NCI-H128 (cell line): ENCODE results near the gene SLC2A6.
A peak's percentile ranks its signal among the peaks of the same experiment; 100 is the strongest.

Source experiments
- DNase-seq: peaks from one replicate; lab custom pipeline; 2025; ENCODE audit not compliant: unreplicated experiment; lab: John Stamatoyannopoulos, UW

Gene SLC2A6, protein sequence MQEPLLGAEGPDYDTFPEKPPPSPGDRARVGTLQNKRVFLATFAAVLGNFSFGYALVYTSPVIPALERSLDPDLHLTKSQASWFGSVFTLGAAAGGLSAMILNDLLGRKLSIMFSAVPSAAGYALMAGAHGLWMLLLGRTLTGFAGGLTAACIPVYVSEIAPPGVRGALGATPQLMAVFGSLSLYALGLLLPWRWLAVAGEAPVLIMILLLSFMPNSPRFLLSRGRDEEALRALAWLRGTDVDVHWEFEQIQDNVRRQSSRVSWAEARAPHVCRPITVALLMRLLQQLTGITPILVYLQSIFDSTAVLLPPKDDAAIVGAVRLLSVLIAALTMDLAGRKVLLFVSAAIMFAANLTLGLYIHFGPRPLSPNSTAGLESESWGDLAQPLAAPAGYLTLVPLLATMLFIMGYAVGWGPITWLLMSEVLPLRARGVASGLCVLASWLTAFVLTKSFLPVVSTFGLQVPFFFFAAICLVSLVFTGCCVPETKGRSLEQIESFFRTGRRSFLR

GRCh38 chr9:133478851-133479711 is at the start of gene SLC2A6:
Gene SLC2A6, minus strand, starts transcription at chr9:133479099. Its CDS starts 40 bp downstream, at chr9:133479059.
- peak; percentile 63 for DNase-seq

DNA sequence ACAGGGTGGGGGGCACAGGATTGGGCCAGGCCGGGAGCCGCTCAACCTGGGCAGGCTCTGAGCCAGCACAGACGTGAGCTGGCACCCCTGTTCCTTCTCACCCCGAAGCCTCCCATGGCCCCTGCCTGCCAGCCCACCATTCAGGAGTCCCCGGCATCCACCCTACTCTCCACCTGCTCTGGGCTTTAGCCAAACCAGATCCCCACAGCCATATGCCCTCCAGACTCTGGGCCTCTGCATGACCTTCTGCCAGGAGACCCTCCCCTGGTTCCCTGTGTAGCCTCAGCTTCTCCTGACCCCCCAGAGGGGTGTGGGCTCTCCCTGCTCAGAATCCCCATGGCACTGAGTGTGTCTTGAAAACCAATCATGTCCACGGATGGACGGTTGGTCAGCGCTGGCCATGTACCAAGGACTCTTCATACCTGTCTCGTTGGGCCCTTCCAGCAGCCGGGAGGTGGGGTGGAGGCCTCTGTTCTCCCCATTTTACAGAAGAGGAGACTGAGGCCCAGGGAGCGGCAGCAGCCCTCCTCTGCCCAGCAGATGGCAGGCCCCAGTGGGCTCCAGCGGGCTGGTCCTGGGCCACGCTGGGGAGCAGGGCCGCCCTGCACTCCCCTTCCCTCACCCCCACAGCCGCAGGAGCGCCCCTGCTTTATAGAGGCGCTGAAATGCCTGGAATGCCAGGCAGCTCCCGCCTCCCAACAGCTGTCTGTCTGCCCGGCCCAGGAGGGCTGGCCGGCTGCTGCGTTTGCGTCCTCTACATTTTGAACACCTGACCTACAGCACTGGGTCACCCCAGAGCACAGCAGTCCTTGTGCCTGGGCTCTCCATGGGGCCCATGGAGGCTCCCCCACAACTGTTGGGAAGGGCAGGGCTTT is 49.3 kb upstream of the SLC2A6 start:
- DNase-seq: no peak

- no peak for DNase-seq
These were observed 48.6 kb upstream of the SLC2A6 start for GRCh38 chr9:133527444-133527920.

GRCh38 chr9:133526721-133527321 is 47.9 kb upstream of the SLC2A6 start:
- no peak for DNase-seq

- no peak for DNase-seq
These were observed 46.8 kb upstream of the SLC2A6 start for GRCh38 chr9:133525677-133526076.

DNA sequence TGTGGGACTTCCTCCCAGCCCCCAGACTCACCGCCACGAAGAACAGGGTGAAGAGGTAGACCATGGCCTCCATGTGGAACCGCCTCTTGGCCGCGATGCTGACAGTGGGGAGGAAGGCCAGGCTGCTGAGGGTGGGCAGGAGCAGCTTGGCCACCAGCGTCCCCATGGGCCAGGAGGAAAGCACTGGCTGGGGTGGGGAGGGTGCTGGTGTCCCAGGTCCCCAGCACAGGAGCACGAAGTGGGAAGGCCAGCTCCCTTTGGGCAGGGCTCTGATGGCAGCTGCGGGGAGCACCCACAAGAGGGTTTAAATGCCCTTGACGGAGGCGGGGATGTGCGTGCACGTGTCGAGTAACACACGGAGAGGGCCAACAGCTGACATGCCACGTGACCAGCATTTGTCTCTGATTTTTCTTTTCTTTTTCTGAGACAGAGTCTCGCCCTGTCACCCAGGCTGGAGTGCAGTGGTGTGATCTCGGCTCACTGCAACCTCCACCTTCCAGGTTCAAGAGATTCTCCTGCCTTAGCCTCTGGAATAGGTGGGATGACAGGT is 45.9 kb upstream of the SLC2A6 start, which contains the start of gene MYMK:
Gene MYMK, minus strand, starts transcription at position 281 of the 550 bp plus-strand sequence. Its CDS starts 115 bp downstream, at position 166.
- DNase-seq: no peak

- DNase-seq: no peak
These were observed 45.2 kb upstream of the SLC2A6 start for GRCh38 chr9:133524146-133524545.

GRCh38 chr9:133523106-133523505 is 44.2 kb upstream of the SLC2A6 start:
- DNase-seq: no peak

DNA sequence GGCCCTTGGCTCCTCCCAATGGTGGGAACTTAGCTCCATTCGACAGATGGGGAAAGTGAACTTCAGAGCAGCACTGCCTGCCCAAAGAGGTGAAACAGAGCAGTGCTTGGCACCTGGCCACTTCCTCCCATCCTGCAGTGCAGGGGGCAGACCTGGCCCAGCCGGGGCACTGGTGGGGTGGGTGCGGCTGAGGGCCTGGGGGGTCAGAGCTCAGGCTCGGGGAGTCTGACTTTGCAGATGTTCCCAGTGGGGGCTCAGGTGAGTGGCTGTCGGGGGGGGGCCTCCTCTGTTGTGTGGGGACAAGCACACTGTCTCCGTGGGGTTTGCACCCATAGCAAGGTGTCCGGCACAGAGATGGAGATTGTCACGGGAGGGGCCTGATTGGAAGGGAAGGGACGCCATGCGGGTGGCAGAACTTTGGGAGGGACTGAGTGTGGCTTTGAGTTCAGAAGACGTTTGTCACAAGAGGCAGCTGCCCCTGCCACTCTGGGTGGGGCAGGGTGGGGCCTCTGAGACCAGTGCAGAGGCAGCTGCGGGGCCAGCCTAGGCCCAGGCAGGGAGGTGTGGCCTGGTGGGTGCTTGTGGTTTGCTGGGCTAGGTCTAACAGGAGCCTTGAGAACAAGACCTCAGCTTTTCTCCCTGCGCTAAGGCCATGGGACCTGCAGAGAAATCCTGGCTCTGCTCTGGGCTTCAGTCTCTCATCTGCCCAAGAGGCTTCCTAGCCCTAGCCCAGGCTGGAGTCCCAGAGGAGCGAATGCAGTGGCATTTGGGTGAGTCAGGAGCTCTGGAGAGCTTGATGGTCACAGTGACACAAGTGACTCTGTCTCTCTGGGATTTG is 43.4 kb upstream of the SLC2A6 start:
- no peak for DNase-seq

DNA sequence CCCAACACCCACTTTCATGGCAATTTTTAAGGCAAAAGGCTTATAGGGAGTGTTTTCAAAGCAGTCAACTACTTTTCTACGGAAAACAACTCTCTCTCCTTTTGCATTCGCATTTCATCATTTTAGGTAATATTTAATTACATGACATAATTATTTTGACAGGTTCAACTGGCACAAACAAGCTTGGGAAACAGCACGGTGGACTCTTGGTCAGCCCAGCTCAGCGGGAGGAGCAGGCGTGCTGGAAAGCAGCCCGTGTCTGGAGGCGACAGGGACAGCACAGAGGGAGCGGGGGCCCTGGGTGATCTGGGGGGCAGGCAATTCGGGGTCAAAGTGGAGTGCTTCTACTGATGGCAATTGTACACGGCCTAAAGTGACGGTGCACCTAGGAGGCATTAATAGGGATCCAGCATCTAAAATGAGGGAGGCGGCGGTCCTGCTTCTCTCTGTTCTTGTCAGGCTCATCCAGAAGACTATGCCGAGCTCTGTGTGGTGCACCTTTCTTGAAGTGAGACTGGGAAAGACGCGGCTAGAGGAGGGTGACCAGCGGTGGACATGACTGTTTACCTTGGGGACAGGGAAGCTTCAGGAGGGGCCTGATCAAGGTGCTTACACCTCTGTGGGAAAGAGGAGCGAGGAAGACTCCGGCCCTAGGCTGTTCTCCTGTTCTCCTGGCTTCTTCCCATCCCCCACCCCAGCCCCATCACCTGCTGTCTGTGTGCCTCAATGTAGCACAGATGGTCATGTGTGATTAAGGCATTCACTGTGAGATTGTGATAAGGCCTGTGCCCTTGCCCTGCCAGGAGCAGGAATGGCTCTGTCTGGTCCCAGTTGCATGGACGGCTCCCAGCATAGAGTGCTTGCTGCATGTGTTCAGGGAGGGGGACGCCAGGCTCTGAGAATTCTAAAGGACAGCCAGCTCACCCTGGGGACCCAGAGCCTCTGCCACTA is 42.5 kb upstream of the SLC2A6 start:
- no peak for DNase-seq

GRCh38 chr9:133520121-133520835 is 41.4 kb upstream of the SLC2A6 start:
- DNase-seq: no peak

- DNase-seq: no peak
These were observed 40.8 kb upstream of the SLC2A6 start for GRCh38 chr9:133519693-133520092.

DNA sequence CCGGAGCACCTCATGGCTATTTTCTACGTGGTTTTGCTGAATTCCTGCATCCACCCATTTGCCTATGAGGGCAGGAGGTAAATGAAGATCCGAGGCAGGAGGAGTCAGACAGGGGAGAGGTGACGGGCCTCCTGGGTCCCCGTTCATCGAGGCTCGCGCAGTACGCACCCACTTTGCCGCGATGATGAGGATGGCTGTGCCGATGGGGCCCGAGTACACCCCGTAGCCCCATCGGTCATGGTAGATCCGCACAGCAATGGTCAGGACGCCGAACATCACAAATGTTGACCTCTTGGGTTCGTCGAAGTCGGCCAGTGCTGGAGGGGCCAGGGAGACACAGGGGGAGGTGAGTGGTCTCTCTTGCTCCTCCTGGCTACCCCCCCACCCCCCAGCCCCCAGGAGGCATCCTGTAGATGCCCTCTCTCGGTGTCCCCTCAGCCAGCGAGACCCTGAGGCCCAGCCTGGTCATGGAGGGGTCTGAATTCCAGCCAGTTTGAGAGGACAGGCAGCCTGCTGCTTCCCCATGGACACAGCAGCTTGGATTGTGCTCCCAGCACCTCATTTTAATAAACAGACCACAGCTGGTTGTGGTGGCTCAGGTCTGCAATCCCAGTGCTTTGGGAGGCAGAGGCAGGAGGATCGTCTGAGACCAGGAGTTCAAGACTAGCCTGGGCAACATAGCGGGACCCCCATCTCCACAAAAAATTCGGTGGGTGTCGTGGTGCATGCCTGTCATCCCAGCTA is 40.0 kb upstream of the SLC2A6 start:
- no peak for DNase-seq

DNA sequence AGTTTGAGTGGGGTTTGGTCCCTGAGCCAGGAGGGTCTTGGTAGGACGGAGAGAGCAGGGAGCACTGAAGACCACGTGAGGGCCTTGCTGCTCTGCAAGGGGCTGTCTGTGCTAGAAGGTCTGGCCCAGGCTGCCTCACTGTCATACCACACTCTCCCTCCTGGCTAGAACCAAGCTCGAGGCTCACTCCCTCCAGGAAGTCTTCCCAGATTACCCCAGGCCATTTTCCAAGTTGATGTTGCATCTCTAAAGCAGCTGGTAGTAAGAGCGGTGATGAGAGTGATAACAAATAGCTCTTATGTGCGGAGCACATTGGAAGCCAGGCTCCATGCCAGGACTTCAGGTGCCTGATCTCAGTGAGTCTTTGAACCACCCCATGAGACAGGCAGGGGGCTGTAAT is 39.3 kb upstream of the SLC2A6 start:
- DNase-seq: no peak

DNA sequence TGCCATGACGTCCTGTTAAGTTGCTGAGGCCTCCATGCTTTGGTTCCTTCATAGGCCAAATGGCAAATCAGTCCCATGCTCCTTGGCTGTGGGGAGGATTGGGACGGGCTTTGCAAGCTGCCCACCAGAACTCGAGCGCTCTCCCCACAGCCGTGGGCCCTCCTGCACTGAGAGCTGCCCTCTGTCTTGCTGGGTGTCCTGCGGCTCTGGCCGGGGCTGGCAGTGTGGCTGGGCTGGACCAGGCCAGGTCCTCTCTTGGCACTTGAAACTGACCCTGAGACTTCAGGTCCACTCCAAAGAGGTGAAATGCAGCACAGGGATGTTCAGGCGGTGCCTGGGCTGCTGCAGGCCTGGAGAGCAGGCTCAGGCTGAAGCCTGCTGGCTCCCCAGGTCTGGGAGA is 38.8 kb upstream of the SLC2A6 start:
- no peak for DNase-seq

- DNase-seq: no peak
These were observed 38.1 kb upstream of the SLC2A6 start for GRCh38 chr9:133516961-133517350.
